Measurements from ENCODE around the gene TLE3.

DNA sequence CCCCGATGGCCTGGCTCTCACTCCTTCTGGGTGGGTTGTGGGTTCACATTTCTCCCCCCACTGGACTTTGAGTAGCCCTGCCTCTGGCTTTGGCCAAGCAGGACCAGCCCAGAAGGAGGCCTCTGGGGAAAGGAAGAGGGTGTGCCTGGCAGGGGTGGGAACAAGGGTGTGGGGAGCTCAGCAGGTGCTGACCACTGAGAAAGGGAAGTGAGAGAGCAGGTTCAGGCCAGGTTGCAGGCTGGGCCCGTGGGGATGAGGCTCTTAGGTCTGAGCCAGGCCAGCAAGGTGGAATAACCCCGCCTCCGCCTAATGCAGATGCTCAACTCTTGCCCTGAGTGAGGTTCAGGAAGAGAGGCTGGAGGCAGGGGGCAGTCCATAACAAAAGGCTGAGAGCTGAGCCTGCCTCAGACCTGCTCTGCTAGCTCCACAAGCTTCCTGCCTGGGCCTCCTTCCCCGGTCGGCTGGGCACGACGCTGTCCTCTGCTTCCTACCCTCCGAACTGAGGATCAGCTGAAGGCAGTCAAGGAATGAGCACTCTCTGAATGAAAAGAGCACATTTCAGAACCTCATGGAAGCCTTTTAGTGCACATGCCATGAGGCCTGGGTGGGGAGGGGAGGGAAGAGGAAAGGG lies 82.7 kb downstream of the TLE3 start:
- TF ChIP-seq, protein P1, sequence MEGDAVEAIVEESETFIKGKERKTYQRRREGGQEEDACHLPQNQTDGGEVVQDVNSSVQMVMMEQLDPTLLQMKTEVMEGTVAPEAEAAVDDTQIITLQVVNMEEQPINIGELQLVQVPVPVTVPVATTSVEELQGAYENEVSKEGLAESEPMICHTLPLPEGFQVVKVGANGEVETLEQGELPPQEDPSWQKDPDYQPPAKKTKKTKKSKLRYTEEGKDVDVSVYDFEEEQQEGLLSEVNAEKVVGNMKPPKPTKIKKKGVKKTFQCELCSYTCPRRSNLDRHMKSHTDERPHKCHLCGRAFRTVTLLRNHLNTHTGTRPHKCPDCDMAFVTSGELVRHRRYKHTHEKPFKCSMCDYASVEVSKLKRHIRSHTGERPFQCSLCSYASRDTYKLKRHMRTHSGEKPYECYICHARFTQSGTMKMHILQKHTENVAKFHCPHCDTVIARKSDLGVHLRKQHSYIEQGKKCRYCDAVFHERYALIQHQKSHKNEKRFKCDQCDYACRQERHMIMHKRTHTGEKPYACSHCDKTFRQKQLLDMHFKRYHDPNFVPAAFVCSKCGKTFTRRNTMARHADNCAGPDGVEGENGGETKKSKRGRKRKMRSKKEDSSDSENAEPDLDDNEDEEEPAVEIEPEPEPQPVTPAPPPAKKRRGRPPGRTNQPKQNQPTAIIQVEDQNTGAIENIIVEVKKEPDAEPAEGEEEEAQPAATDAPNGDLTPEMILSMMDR (IDR thresholded peaks at IDR 0.05): no peak
- no peak for TF ChIP-seq POLR2A (IDR thresholded peaks at IDR 0.05)
